ENCODE data around the gene GRB2. TPM values are rescaled to one million over a fixed set of nuclear protein-coding genes. Genes with fewer than 3 reads are reported as not detected.
"Not testable (repeated sequence)": the region's sequence is repeated elsewhere in the genome, so short reads cannot be mapped to it uniquely, and the experiment has no call there.

Gene GRB2
- total and polyA plus RNA-seq, 10 donors, result 66.8 to 352 (median 209) TPM

- no peak overlapping the region for H3K27ac ChIP-seq
- H3K9me3 ChIP-seq, result no peaks in the 10 kb centered on the region
- H3K4me3 ChIP-seq, result no peak overlapping the region
- TF ChIP-seq CTCF (IDR thresholded peaks at IDR 0.05 in 8 of 11, conservative IDR thresholded peaks at IDR 0.05 in 3 of 11), result no peak
- TF ChIP-seq POLR2A (IDR thresholded peaks at IDR 0.05), result no peak
- TF ChIP-seq POLR2AphosphoS5 (IDR thresholded peaks at IDR 0.05), result no peak
- intact Hi-C loops (cut with DNase I; ENCODE audit: low total_unique reads), result no loop called here
- H3K27me3 ChIP-seq (replicated peaks in 1 of 7), result no peaks in the 10 kb centered on the region
- peaks cover 9 to 67% (median 25%) of the 10 kb centered on the region in 6 donors for H3K4me1 ChIP-seq
- H3K36me3 ChIP-seq, result no peaks in the 10 kb centered on the region
- DNase-seq, result no peak
- 74 to 84% (median 79%) methylated on average over 7 of the region's 7 CpGs for WGBS, 5 donors
Observed at GRCh38 chr17:75300280-75300679, 105.2 kb downstream of the GRB2 start.

- peak overlapping the region; percentile 76 to 98 (median 91) for H3K27ac ChIP-seq
- H3K9me3 ChIP-seq, result no peaks in the 10 kb centered on the region
- peaks cover 19 to 86% (median 45%) of the 10 kb centered on the region in 6 donors for H3K4me1 ChIP-seq
- TF ChIP-seq POLR2A (IDR thresholded peaks at IDR 0.05) (peak in 2 of 3 donors; percentile 47 to 72), CTCF (IDR thresholded peaks at IDR 0.05 in 8 of 11, conservative IDR thresholded peaks at IDR 0.05 in 3 of 11) (peak in 1 of 11 experiments; percentile 15), POLR2AphosphoS5 (IDR thresholded peaks at IDR 0.05) (peak in 1 of 3 donors; percentile 80)
- no peaks in the 10 kb centered on the region for H3K27me3 ChIP-seq (replicated peaks in 1 of 7)
- peak overlapping the region in 2 of 8 donors; percentile 1 to 46 for H3K4me3 ChIP-seq
- H3K36me3 ChIP-seq, result no peaks in the 10 kb centered on the region
- WGBS, 5 donors, result 27 to 41% (median 31%) methylated on average over 8 of the region's 8 CpGs
- intact Hi-C loops (cut with DNase I; ENCODE audit: low total_unique reads), result no loop called here
- no peak for DNase-seq
Observed at GRCh38 chr17:75295201-75296158, 110.0 kb downstream of the GRB2 start.

- 65 to 86% (median 72%) methylated on average over 16 of the region's 16 CpGs for WGBS, 5 donors
- DNase-seq, result peak; percentile 81
- intact Hi-C loops (cut with DNase I; ENCODE audit: low total_unique reads), result not testable (repeated sequence)
Observed at GRCh38 chr17:75292810-75293448, 112.5 kb downstream of the GRB2 start.

GRCh38 chr17:75289832-75290337 lies 115.6 kb downstream of the GRB2 start:
- WGBS, 5 donors, result 0 to 3% (median 1%) methylated on average over 26 of the region's 26 CpGs

More at GRCh38 chr17:75292810-75293448, 112.5 kb downstream of the GRB2 start:
- peak overlapping the region in 7 of 8 donors; percentile 23 to 98 (median 91) for H3K27ac ChIP-seq
- H3K9me3 ChIP-seq; H3K4me3 ChIP-seq; H3K27me3 ChIP-seq (replicated peaks in 1 of 7); H3K36me3 ChIP-seq: not testable (repeated sequence)
- peaks cover 28 to 89% (median 60%) of the 10 kb centered on the region in 6 donors for H3K4me1 ChIP-seq

More at GRCh38 chr17:75289832-75290337, 115.6 kb downstream of the GRB2 start:
- peak overlapping the region; percentile 93 to 99 (median 98) for H3K27ac ChIP-seq
- H3K4me1 ChIP-seq, result peaks cover 17 to 74% (median 39%) of the 10 kb centered on the region in 6 donors
- H3K9me3 ChIP-seq, result no peaks in the 10 kb centered on the region
- peak in 7 of 11 experiments; percentile 9 to 59 (median 39) for TF ChIP-seq CTCF (IDR thresholded peaks at IDR 0.05 in 8 of 11, conservative IDR thresholded peaks at IDR 0.05 in 3 of 11)
- no peak for TF ChIP-seq POLR2AphosphoS5 (IDR thresholded peaks at IDR 0.05)
- TF ChIP-seq POLR2A (IDR thresholded peaks at IDR 0.05), result peak in 1 of 3 donors; percentile 45
- intact Hi-C loops (cut with DNase I; ENCODE audit: low total_unique reads), result no loop called here
- no peaks in the 10 kb centered on the region for H3K27me3 ChIP-seq (replicated peaks in 1 of 7)
- H3K36me3 ChIP-seq, result peaks cover 0 to 18% (median 12%) of the 10 kb centered on the region in 6 donors
- H3K4me3 ChIP-seq, result peak overlapping the region; percentile 56 to 95 (median 88)
- peak; percentile 90 for DNase-seq

All from spleen (tissue), 11 donors.